ENCODE results near the gene CLIC4. TPM values are rescaled to one million over a fixed set of nuclear protein-coding genes. Genes with fewer than 3 reads are reported as not detected.

Gene CLIC4
- total and polyA plus RNA-seq, 5 donors, result 110 to 248 (median 229) TPM

DNA sequence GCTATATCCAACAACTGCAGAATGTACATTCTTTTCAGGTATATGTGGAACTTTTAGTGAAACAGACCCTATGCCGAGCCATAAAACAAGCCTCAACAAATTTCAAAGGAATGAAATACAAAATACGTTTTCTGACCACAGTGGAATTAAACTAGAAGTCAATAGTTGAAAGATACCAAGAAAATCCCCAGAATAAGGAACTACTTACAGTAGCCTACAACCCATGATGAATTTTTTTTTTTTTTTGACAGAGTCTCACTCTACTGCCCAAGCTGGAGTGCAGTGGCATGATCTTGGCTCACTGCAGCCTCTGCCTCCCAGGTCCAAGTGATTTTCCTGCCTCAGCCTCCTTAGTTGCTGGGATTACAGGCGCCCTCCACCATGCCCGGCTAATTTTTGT lies 101.4 kb downstream of the CLIC4 start:
- DNase-seq (no peak), ATAC-seq (no peak)
- intact Hi-C loops (cut with DNase I), result loop anchor here in 2 of 4 donors (5.0 to 10.0 kb wide), 3 partner anchors 256 to 361 kb away; no protein-coding TSS in a partner anchor
- Histone ChIP-seq H3K27me3 (ENCODE audit: control insufficient read depth, insufficient read depth) (no peaks in the 10 kb centered on the region), H3K27ac (ENCODE audit: low read length) (no peak overlapping the region), H3K4me1 (ENCODE audit: control insufficient read depth, insufficient read depth, low read length) (no peaks in the 10 kb centered on the region), H3K9me3 (ENCODE audit: control insufficient read depth, low read length) (no peaks in the 10 kb centered on the region), H3K4me3 (ENCODE audit: low read length) (no peak overlapping the region)
- 93% methylated on average over 4 of the region's 4 CpGs for WGBS

DNA sequence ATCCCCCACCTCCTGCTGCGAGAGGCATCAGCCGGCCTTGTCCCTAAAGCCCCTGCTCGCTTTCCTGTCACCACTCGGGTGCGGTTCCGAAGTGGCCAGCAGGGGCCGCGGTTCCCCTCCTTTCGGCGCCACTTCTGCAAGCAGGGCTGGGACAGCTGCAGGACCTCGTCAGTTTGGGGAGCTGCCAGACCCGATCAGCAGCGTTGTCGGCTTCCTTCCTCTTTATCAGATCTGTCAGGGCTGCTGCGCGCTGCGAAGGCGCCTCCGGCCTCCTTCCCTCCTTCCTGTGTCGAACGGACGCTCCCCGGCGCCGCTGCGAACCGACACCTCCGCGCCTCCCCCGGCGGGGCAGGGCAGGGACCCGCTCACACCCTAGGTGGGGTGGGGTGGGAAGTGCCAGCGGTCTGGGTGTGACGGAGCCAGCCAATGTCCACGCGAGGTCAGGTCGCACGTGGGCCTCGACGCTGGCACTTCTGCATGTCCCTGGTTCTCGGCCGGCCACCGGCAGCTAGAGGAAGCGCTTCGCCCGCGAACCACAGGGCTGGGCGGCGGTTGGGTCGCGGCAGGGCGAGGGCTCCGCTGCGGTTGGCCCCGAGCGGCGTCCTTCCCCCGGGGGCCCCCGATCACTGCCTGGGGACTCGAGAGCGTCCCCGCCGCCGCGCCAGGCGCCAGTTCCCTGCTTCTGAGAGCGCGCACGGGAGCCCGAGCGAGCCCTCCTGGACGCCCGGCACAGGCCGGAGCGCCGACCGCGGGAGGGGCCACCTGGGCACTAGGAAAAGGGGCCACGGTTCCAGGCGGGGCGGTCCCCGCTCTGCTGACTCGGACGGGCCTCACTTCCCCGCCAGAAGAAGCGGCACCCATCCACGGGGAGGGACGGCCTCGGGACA lies 103.0 kb downstream of the CLIC4 start:
- intact Hi-C loops (cut with DNase I), result loop anchor here in 2 of 4 donors (5.0 to 10.0 kb wide), 3 partner anchors 254 to 359 kb away; no protein-coding TSS in a partner anchor
- peak overlapping the region; percentile 30 for H3K4me3 ChIP-seq (ENCODE audit: low read length)
- no peaks in the 10 kb centered on the region for H3K9me3 ChIP-seq (ENCODE audit: control insufficient read depth, low read length)
- no peak overlapping the region for H3K27ac ChIP-seq (ENCODE audit: low read length)
- WGBS, result under 1% methylated on average over 89 of the region's 89 CpGs
- H3K4me1 ChIP-seq (ENCODE audit: control insufficient read depth, insufficient read depth, low read length), result no peaks in the 10 kb centered on the region
- H3K27me3 ChIP-seq (ENCODE audit: control insufficient read depth, insufficient read depth), result no peaks in the 10 kb centered on the region
- ATAC-seq, result peak; percentile 96 to 97
- peak; percentile 93 to 97 (median 97) for DNase-seq

DNA sequence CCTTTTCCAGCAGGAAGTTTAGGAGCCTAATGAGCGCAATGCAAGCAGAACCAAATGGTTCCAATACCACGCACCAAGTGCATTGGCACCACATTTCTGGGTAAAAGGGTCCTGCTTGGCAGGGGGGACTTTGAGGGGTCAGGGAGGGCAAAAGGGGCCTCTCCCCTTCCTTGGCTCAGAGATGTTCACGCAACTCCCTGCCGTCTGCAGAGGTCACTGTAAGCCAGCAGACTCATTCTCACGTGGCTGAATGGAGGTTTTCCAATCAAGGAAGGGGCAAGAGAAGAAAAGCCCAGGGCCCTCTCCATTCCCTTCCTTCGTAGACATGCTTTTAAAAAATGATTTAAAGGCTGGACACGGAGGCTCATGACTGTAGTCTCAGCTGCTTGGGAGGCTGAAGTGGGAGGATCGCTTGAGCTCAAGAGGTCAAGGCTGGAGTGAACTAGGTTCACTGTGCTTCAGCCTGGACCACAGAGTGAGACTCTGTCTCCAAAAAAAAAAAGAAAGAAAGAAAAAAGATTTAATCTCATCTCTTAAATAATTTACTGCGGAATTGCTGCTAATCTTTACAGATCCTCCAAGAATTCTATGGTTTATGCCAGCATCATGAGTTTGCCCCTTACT lies 104.5 kb downstream of the CLIC4 start:
- DNase-seq, result peak in 1 of 3 donors; percentile 54
- WGBS, result 59% methylated on average over 9 of the region's 9 CpGs
- no peaks in the 10 kb centered on the region for H3K27me3 ChIP-seq (ENCODE audit: control insufficient read depth, insufficient read depth)
- intact Hi-C loops (cut with DNase I), result loop anchor here in 3 of 4 donors (5.0 to 10.0 kb wide), 5 partner anchors 253 to 358 kb away; no protein-coding TSS in a partner anchor
- H3K4me1 ChIP-seq (ENCODE audit: control insufficient read depth, insufficient read depth, low read length), result no peaks in the 10 kb centered on the region
- H3K9me3 ChIP-seq (ENCODE audit: control insufficient read depth, low read length), result no peaks in the 10 kb centered on the region
- no peak overlapping the region for H3K27ac ChIP-seq (ENCODE audit: low read length)
- H3K4me3 ChIP-seq (ENCODE audit: low read length), result no peak overlapping the region
- ATAC-seq, result no peak

DNA sequence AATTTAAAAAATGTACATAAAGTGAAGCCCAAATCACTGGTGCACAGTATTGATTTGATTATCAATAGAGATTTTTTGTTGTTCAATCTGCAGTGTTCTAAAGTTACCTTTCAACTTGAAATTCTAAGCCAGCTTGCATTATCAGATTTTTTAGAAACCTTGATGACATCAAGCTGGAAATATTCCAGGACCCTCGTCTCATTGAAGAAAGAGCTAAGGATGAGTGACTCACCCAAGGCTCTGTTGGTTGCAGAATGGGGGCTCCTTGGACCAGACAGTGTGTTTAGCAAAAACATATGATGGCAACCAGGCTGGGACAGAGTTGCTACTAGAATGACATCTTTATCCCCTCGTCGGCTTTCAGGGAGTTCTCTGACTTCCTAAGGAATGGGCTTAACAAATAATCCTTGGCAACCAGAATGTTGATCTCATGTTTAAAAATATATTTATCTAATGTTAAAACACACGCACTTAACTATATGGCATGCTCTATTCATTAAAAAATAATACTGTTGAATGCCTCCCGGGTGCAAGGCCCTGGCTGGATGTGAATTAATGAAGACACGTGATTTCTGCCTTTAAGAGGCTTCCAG lies 105.2 kb downstream of the CLIC4 start:
- 42% methylated on average over 6 of the region's 6 CpGs for WGBS
- DNase-seq, result no peak
- intact Hi-C loops (cut with DNase I), result loop anchor here in 1 of 4 donors (5.0 to 10.0 kb wide), 2 partner anchors 254 to 352 kb away; no protein-coding TSS in a partner anchor

DNA sequence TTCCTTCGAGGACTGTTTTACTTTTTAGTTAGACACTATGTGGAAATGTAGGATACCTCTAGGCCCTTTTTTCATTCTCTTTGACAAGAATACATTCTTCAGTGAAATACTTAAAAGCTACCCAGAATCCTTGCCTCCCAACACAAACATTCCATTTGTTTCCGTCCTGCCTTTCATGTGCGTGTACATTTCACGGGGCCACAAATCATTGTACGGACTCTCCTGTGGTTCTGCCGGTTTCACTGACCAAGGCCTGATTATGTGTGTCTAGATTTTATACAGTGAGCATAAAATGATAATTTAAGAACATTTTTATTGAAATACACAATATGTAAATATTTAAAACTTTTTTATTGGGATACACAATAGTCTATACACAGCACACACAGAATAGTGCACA lies 108.4 kb downstream of the CLIC4 start:
- Histone ChIP-seq H3K4me1 (ENCODE audit: control insufficient read depth, insufficient read depth, low read length) (no peaks in the 10 kb centered on the region), H3K9me3 (ENCODE audit: control insufficient read depth, low read length) (no peaks in the 10 kb centered on the region), H3K4me3 (ENCODE audit: low read length) (no peak overlapping the region), H3K27ac (ENCODE audit: low read length) (no peak overlapping the region), H3K27me3 (ENCODE audit: control insufficient read depth, insufficient read depth) (no peaks in the 10 kb centered on the region)
- 71% methylated on average over 6 of the region's 6 CpGs for WGBS
- DNase-seq (no peak), ATAC-seq (no peak)
- intact Hi-C loops (cut with DNase I), result loop anchor here in 1 of 4 donors (5.0 to 10.0 kb wide), 2 partner anchors 251 to 349 kb away; no protein-coding TSS in a partner anchor

More for the DNA sequence above, 105.2 kb downstream of the CLIC4 start:
- no peak for ATAC-seq
- Histone ChIP-seq H3K4me1 (ENCODE audit: control insufficient read depth, insufficient read depth, low read length) (no peaks in the 10 kb centered on the region), H3K27ac (ENCODE audit: low read length) (no peak overlapping the region), H3K9me3 (ENCODE audit: control insufficient read depth, low read length) (no peaks in the 10 kb centered on the region), H3K27me3 (ENCODE audit: control insufficient read depth, insufficient read depth) (no peaks in the 10 kb centered on the region), H3K4me3 (ENCODE audit: low read length) (no peak overlapping the region)

DNA sequence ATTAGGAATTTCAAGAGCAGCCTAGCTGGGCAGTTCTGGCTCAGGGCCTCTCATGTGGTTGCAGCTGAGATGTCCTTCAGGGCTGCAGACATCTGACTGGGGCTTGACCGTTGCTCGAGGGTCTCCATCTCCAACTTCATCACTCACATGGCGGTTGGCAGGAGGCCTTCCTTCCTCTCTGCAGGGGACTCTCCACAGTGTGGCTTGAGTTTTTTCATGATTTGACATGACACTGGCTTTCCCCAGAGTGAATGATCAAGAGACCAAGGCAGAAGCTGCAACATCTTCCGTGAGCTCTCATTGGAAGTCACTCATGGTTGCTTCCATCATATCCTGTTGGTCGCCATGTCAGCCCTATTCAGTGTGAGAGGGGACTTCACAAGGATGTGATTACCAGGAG lies 110.2 kb downstream of the CLIC4 start:
- intact Hi-C loops (cut with DNase I), result loop anchor here in 2 of 4 donors (5.0 to 10.0 kb wide), 2 partner anchors 249 to 342 kb away; no protein-coding TSS in a partner anchor

DNA sequence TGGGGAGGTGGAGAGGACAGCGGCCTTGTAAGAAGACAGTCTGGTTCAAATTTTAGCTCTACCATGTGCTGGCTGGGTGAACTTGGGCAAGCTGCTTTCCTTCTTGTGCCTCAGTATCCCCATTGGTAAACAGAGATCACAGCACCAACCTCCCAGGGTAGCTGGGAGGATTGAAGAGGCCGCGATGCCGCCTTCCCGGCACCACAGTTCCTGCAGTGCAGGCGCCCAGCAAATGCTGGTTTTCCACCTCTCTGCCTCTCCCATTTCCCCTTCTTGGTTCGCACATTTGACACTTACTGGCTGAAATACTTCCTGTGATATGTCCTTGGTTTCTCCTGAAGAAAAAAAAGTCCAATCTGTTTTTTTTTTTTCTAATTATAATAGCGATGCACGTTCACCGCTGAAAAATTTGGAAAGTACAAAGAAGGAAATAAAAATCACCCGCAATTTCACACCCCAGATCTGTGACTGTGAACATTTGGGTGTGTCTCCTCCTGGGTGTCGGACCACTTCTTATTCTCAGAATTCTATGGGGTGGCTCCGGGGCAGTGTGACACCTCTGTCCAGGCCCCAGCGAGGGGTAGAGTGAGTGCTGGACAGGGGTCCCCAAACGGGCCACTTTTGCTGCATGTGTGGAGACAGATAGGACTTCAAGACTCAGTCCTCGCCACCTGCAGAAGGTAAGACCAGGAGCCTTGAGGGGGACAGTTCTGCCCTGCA lies 111.7 kb downstream of the CLIC4 start:
- Histone ChIP-seq H3K9me3 (ENCODE audit: control insufficient read depth, low read length) (no peaks in the 10 kb centered on the region), H3K27ac (ENCODE audit: low read length) (no peak overlapping the region), H3K4me1 (ENCODE audit: control insufficient read depth, insufficient read depth, low read length) (no peaks in the 10 kb centered on the region), H3K27me3 (ENCODE audit: control insufficient read depth, insufficient read depth) (no peaks in the 10 kb centered on the region), H3K4me3 (ENCODE audit: low read length) (no peak overlapping the region)
- DNase-seq (no peak), ATAC-seq (no peak)
- 77% methylated on average over 16 of the region's 16 CpGs for WGBS
- intact Hi-C loops (cut with DNase I), result loop anchor here in 2 of 4 donors (5.0 to 10.0 kb wide), 2 partner anchors 248 to 340 kb away; no protein-coding TSS in a partner anchor

More for the DNA sequence above, 110.2 kb downstream of the CLIC4 start:
- H3K27me3 ChIP-seq (ENCODE audit: control insufficient read depth, insufficient read depth), result no peaks in the 10 kb centered on the region
- DNase-seq (no peak), ATAC-seq (no peak)
- no peaks in the 10 kb centered on the region for H3K9me3 ChIP-seq (ENCODE audit: control insufficient read depth, low read length)
- no peaks in the 10 kb centered on the region for H3K4me1 ChIP-seq (ENCODE audit: control insufficient read depth, insufficient read depth, low read length)
- H3K27ac ChIP-seq (ENCODE audit: low read length), result no peak overlapping the region
- WGBS, result 77% methylated on average over 5 of the region's 5 CpGs
- H3K4me3 ChIP-seq (ENCODE audit: low read length), result no peak overlapping the region

DNA sequence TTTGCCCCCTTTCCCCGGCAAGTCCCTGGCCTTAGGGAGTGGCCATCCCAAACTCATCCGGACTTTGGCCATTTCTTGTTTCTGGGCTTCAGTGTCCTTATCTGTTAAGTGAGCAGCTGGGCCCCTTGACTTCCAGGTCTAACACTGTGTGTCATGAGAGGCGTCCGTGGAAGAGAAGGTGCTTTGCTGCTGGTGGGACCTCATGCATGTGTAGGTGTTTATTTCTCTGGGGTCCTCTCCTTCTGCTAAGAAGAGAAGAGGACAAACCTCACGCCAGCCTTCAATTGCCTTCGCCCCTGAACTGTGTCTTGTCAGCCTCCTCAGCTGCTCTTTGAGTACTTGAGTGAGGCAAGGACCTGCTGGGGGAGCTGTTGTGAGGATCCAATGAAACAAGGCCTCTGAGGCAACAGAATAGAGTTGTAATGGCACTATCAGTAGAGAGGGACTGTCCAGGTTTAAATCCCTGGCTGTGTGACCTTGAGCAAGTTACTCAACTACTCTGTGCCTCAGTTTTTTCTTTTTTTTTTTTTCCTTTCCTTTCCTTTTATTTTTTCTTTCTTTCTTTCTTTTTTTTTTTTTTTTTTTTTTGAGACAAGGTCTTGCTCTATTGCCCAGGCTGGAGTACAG lies 112.4 kb downstream of the CLIC4 start:
- ATAC-seq, result no peak
- Histone ChIP-seq H3K27me3 (ENCODE audit: control insufficient read depth, insufficient read depth) (no peaks in the 10 kb centered on the region), H3K27ac (ENCODE audit: low read length) (no peak overlapping the region), H3K4me3 (ENCODE audit: low read length) (no peak overlapping the region), H3K4me1 (ENCODE audit: control insufficient read depth, insufficient read depth, low read length) (no peaks in the 10 kb centered on the region), H3K9me3 (ENCODE audit: control insufficient read depth, low read length) (no peaks in the 10 kb centered on the region)
- DNase-seq, result no peak
- intact Hi-C loops (cut with DNase I), result loop anchor here in 2 of 4 donors (5.0 to 10.0 kb wide), 2 partner anchors 247 to 340 kb away; no protein-coding TSS in a partner anchor
- whole genome bisulfite sequencing, result 71% methylated on average over 6 of the region's 6 CpGs

DNA sequence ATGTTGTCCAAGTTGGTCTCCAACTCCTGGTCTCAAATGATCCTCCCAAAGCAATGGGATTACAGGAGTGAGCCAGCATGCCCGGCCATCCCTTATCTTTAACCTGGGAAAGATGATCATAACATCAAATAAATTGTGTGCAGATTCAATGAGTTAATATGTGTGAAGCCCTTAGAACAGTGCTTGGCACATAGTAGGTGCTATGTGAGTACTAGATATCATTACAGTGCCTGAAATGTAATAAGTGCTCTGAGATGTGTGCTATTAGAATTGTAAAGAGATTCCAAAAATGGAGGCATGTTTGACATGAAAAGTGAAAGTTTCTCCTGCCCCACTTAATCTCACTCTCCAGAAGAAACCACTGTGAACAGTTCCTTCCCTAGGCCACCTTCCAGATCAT lies 113.0 kb downstream of the CLIC4 start:
- intact Hi-C loops (cut with DNase I), result loop anchor here in 2 of 4 donors (5.0 to 10.0 kb wide), 2 partner anchors 247 to 339 kb away; no protein-coding TSS in a partner anchor
- WGBS, result 85% methylated on average over 1 of the region's 1 CpG
- DNase-seq (no peak), ATAC-seq (no peak)
- Histone ChIP-seq H3K4me1 (ENCODE audit: control insufficient read depth, insufficient read depth, low read length) (no peaks in the 10 kb centered on the region), H3K9me3 (ENCODE audit: control insufficient read depth, low read length) (no peaks in the 10 kb centered on the region), H3K4me3 (ENCODE audit: low read length) (no peak overlapping the region), H3K27ac (ENCODE audit: low read length) (no peak overlapping the region), H3K27me3 (ENCODE audit: control insufficient read depth, insufficient read depth) (no peaks in the 10 kb centered on the region)

Data from right cardiac atrium (tissue), 5 donors.